Activated naive CD4-positive, alpha-beta T cell (primary cell): ENCODE data around the gene ISX.

Experiments
- DNase-seq, 4 experiments: peaks; one replicate each; lab custom pipeline; 2025; lab: John Stamatoyannopoulos, UW

The ISX gene

GRCh38 chr22:35053060-35053835 is 12.7 kb upstream of the ISX start:
- DNase-seq, result no peak

GRCh38 chr22:35054064-35054463 is 11.9 kb upstream of the ISX start:
- no peak for DNase-seq

GRCh38 chr22:35056486-35056885 is 9.5 kb upstream of the ISX start:
- no peak for DNase-seq

- no peak for DNase-seq
Observed at GRCh38 chr22:35057155-35057554, 8.8 kb upstream of the ISX start.

GRCh38 chr22:35059632-35060031 is 6.3 kb upstream of the ISX start:
- DNase-seq, result no peak

GRCh38 chr22:35064664-35065063 is 1.3 kb upstream of the ISX start:
- no peak for DNase-seq

GRCh38 chr22:35065183-35065582 is 775 bp upstream of the ISX start:
- DNase-seq, result no peak

GRCh38 chr22:35066768-35067167 is 810 bp downstream of the ISX start:
- no peak for DNase-seq

GRCh38 chr22:35069541-35069940 is 3.6 kb downstream of the ISX start:
- DNase-seq, result no peak

- DNase-seq, result no peak
Observed at GRCh38 chr22:35070451-35071093, 4.6 kb downstream of the ISX start.

- DNase-seq, result no peak
Observed at GRCh38 chr22:35071784-35072183, 5.8 kb downstream of the ISX start.

GRCh38 chr22:35072925-35073324 is 7.0 kb downstream of the ISX start:
- no peak for DNase-seq

- DNase-seq, result no peak
Observed at GRCh38 chr22:35074583-35074982, 8.6 kb downstream of the ISX start.

- no peak for DNase-seq
Observed at GRCh38 chr22:35076630-35077029, 10.7 kb downstream of the ISX start.

- no peak for DNase-seq
Observed at GRCh38 chr22:35085621-35086020, 19.7 kb downstream of the ISX start.

GRCh38 chr22:35089139-35089538 is 23.2 kb downstream of the ISX start:
- no peak for DNase-seq

- DNase-seq, result no peak
Observed at GRCh38 chr22:35092406-35092805, 26.4 kb downstream of the ISX start.

- DNase-seq, result no peak
Observed at GRCh38 chr22:35098921-35099320, 33.0 kb downstream of the ISX start.

GRCh38 chr22:35099883-35100282 is 33.9 kb downstream of the ISX start:
- no peak for DNase-seq

GRCh38 chr22:35102663-35103062 is 36.7 kb downstream of the ISX start:
- no peak for DNase-seq

GRCh38 chr22:35103761-35104160 is 37.8 kb downstream of the ISX start:
- no peak for DNase-seq

- DNase-seq, result no peak
Observed at GRCh38 chr22:35104491-35104890, 38.5 kb downstream of the ISX start.

- DNase-seq, result no peak
Observed at GRCh38 chr22:35109616-35110015, 43.7 kb downstream of the ISX start.

GRCh38 chr22:35111244-35111643 is 45.3 kb downstream of the ISX start:
- DNase-seq, result no peak
